ENCODE measurements around the gene BUD31. TPM values are rescaled to one million over a fixed set of nuclear protein-coding genes. Genes with fewer than 3 reads are reported as not detected.

BUD31 gene
- total RNA-seq, 1 experiment from 2014 or later: 154 TPM

DNA sequence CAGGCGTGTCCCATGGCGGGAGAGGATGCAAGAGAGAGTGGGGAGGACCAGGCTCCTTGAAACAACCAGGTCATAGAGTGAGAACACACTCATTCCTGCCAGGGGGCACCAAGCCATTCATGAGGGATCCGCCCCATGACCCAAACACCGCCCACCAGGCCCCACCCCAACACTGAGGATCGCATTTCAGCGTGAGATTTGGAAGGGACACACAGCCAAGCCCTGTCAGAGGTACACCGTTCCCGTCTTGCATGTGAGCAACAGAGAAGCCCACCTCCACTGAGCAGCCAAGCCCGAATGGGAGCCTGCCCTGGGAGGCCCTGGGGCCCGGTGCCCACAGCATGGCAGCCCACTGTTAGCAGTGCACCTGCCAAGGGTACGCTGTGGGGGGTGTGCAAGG lies 42.1 kb upstream of the BUD31 start:
- ChIA-PET CTCF (no interaction called here), RAD21 (ENCODE audit: low non-redundant PET in 1 of 2, low total read pairs in 2 of 2, uncharacterized antibody in 2 of 2, unreplicated experiment in 2 of 2) (no interaction called here), POLR2A (no interaction called here)
- no TSS peak for BruUV-seq (replicated peaks)
- Histone ChIP-seq H3K79me2 (ENCODE audit: insufficient read depth, low read length) (no peaks in the 10 kb centered on the region), H3K27ac (ENCODE audit: low read depth, low read length) (no peak overlapping the region), H3K4me2 (ENCODE audit: low read length) (no peak overlapping the region), H2AFZ (ENCODE audit: low read depth, low read length, poor library complexity, severe bottlenecking) (no peak overlapping the region), H3K4me3 (replicated peaks in 1 of 2; ENCODE audit: low read depth in 1 of 2, low read length in 2 of 2) (no peak overlapping the region), H3K36me3 (ENCODE audit: control insufficient read depth in 1 of 2, insufficient read depth in 2 of 2, low read length in 2 of 2) (peaks cover 19 to 30% of the 10 kb centered on the region in 2 experiments; a peak in 3 of 4 replicates), H3K9ac (ENCODE audit: low read length) (no peak overlapping the region), H3K4me1 (ENCODE audit: control insufficient read depth in 1 of 2, insufficient read depth in 2 of 2, low read length in 2 of 2) (peaks cover 10 to 33% of the 10 kb centered on the region in 2 experiments), H4K20me1 (ENCODE audit: insufficient read depth) (no peaks in the 10 kb centered on the region), H3K9me3 (ENCODE audit: control insufficient read depth in 1 of 2, insufficient read depth in 1 of 2, low read depth in 1 of 2, low read length in 2 of 2) (no peaks in the 10 kb centered on the region), H3K9me2 (ENCODE audit: insufficient read depth) (no peaks in the 10 kb centered on the region), H3K27me3 (ENCODE audit: insufficient read depth, low read length) (no peaks in the 10 kb centered on the region)
- no peak for DNase-seq (ENCODE audit: low read depth, low spot score)
- TF ChIP-seq, protein P1, sequence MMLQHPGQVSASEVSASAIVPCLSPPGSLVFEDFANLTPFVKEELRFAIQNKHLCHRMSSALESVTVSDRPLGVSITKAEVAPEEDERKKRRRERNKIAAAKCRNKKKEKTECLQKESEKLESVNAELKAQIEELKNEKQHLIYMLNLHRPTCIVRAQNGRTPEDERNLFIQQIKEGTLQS (IDR thresholded peaks at IDR 0.05): no peak
- TF ChIP-seq ELF1 (IDR thresholded peaks at IDR 0.05; ENCODE audit: borderline replicate concordance, low read depth) (no peak), ZNF274 (IDR thresholded peaks at IDR 0.05; ENCODE audit: low read depth, low read length) (no peak), SRF (IDR thresholded peaks at IDR 0.05; ENCODE audit: low read depth) (no peak), SP1 (IDR thresholded peaks at IDR 0.05; ENCODE audit: low read depth) (no peak), RAD21 (IDR thresholded peaks at IDR 0.05; ENCODE audit: low read depth) (no peak), ZFX (IDR thresholded peaks at IDR 0.05) (no peak), CBX3 (IDR thresholded peaks at IDR 0.05; ENCODE audit: low read depth) (no peak), CEBPB (IDR thresholded peaks at IDR 0.05; ENCODE audit: low read depth) (no peak), YY1 (IDR thresholded peaks at IDR 0.05; ENCODE audit: extremely low read depth, insufficient replicate concordance, low read depth, low read length) (no peak), EZH2phosphoT487 (IDR thresholded peaks at IDR 0.05; ENCODE audit: borderline replicate concordance) (no peak), JUND (IDR thresholded peaks at IDR 0.05) (no peak), POLR2A (IDR thresholded peaks at IDR 0.05; ENCODE audit: borderline replicate concordance, extremely low read depth, insufficient read depth, insufficient read length) (no peak), TCF7L2 (IDR thresholded peaks at IDR 0.05; ENCODE audit: borderline replicate concordance, extremely low read depth, insufficient read depth, insufficient read length) (no peak)
- TF ChIP-seq, protein P2, sequence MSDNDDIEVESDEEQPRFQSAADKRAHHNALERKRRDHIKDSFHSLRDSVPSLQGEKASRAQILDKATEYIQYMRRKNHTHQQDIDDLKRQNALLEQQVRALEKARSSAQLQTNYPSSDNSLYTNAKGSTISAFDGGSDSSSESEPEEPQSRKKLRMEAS (IDR thresholded peaks at IDR 0.05): no peak
- TF ChIP-seq, protein P3, sequence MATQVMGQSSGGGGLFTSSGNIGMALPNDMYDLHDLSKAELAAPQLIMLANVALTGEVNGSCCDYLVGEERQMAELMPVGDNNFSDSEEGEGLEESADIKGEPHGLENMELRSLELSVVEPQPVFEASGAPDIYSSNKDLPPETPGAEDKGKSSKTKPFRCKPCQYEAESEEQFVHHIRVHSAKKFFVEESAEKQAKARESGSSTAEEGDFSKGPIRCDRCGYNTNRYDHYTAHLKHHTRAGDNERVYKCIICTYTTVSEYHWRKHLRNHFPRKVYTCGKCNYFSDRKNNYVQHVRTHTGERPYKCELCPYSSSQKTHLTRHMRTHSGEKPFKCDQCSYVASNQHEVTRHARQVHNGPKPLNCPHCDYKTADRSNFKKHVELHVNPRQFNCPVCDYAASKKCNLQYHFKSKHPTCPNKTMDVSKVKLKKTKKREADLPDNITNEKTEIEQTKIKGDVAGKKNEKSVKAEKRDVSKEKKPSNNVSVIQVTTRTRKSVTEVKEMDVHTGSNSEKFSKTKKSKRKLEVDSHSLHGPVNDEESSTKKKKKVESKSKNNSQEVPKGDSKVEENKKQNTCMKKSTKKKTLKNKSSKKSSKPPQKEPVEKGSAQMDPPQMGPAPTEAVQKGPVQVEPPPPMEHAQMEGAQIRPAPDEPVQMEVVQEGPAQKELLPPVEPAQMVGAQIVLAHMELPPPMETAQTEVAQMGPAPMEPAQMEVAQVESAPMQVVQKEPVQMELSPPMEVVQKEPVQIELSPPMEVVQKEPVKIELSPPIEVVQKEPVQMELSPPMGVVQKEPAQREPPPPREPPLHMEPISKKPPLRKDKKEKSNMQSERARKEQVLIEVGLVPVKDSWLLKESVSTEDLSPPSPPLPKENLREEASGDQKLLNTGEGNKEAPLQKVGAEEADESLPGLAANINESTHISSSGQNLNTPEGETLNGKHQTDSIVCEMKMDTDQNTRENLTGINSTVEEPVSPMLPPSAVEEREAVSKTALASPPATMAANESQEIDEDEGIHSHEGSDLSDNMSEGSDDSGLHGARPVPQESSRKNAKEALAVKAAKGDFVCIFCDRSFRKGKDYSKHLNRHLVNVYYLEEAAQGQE (IDR thresholded peaks at IDR 0.05; ENCODE audit: low read depth): no peak
- intact Hi-C loops (cut with micrococcal nuclease): no loop called here
- no peak for ATAC-seq

Measured in HCT116 (cell line).